Loucy (cell line): ENCODE results near the gene ZNF831.

Source experiments
- H2AFZ ChIP-seq: fragments of 200-600 bp; sonication (generic); 2 replicates; pipeline ENCODE4 v1.6.0; 2016; ENCODE audit warnings: antibody characterized with exemption, mild to moderate bottlenecking, low read length, moderate library complexity
- H3F3A ChIP-seq: fragments of 200-600 bp; 2 replicates; pipeline ENCODE4 v1.6.0; 2016; ENCODE audit warnings: antibody characterized with exemption, low read depth, mild to moderate bottlenecking
- H3K27me3 ChIP-seq: fragments of 200-600 bp; sonication (generic); 2 replicates; pipeline ENCODE4 v1.6.1; 2014; ENCODE audit warnings: low read length, mild to moderate bottlenecking; ENCODE audit not compliant: insufficient read depth, poor library complexity, severe bottlenecking
- H3K36me3 ChIP-seq: fragments of 200-600 bp; sonication (generic); 2 replicates; pipeline ENCODE4 v1.6.1; 2016; ENCODE audit warnings: low read length; ENCODE audit not compliant: insufficient read depth
- H3K4me1 ChIP-seq: fragments of 200-600 bp; sonication (generic); 2 replicates; pipeline ENCODE4 v1.5.1; 2014; ENCODE audit warnings: low read length, mild to moderate bottlenecking; ENCODE audit not compliant: insufficient read depth, poor library complexity, severe bottlenecking
- H3K4me2 ChIP-seq: fragments of 200-600 bp; sonication (generic); 2 replicates; pipeline ENCODE4 v1.6.0; 2014; ENCODE audit warnings: antibody characterized with exemption, low read length, low read depth, mild to moderate bottlenecking; ENCODE audit not compliant: poor library complexity, severe bottlenecking
- H3K4me3 ChIP-seq: fragments of 200-600 bp; sonication (generic); 2 replicates; pipeline ENCODE4 v1.5.1; 2014; ENCODE audit warnings: low read length, mild to moderate bottlenecking, mixed read lengths; ENCODE audit not compliant: poor library complexity, severe bottlenecking
- H3K79me2 ChIP-seq: fragments of 200-600 bp; sonication (generic); 2 replicates; pipeline ENCODE4 v1.6.1; 2014; ENCODE audit warnings: low read length; ENCODE audit not compliant: insufficient read depth
- H3K9ac ChIP-seq: fragments of 200-600 bp; sonication (generic); 2 replicates; pipeline ENCODE4 v1.6.0; 2014; ENCODE audit warnings: mild to moderate bottlenecking, low read depth, low read length, moderate library complexity; ENCODE audit not compliant: poor library complexity, severe bottlenecking
- H3K9me2 ChIP-seq: fragments of 200-600 bp; sonication (generic); replicated peaks from 2 replicates; pipeline ENCODE4 v1.6.1; 2016; ENCODE audit warnings: low read depth, low read length, mixed read lengths
- H3K9me3 ChIP-seq: fragments of 200-600 bp; sonication (generic); 2 replicates; pipeline ENCODE4 v1.6.1; 2014; ENCODE audit warnings: mild to moderate bottlenecking, antibody characterized with exemption, low read length, low read depth; ENCODE audit not compliant: insufficient read depth
- H4K20me1 ChIP-seq: fragments of 200-600 bp; sonication (generic); 2 replicates; pipeline ENCODE4 v1.6.0; 2014; ENCODE audit warnings: antibody characterized with exemption, low read length, mild to moderate bottlenecking; ENCODE audit not compliant: insufficient read depth, poor library complexity, severe bottlenecking
- EZH2phosphoT487 ChIP-seq: fragments of 200-600 bp; IDR thresholded peaks from 2 replicates; pipeline ENCODE4 v1.6.1; 2018; ENCODE audit warnings: antibody characterized with exemption, mild to moderate bottlenecking, moderate library complexity, borderline replicate concordance
- TF ChIP-seq, protein P1 (sequence below): fragments of 200-600 bp; sonication (generic); conservative IDR thresholded peaks from 2 replicates; pipeline ENCODE4 v1.5.1; 2014; ENCODE audit warnings: mild to moderate bottlenecking, antibody characterized with exemption, low read length

Gene ZNF831

DNA sequence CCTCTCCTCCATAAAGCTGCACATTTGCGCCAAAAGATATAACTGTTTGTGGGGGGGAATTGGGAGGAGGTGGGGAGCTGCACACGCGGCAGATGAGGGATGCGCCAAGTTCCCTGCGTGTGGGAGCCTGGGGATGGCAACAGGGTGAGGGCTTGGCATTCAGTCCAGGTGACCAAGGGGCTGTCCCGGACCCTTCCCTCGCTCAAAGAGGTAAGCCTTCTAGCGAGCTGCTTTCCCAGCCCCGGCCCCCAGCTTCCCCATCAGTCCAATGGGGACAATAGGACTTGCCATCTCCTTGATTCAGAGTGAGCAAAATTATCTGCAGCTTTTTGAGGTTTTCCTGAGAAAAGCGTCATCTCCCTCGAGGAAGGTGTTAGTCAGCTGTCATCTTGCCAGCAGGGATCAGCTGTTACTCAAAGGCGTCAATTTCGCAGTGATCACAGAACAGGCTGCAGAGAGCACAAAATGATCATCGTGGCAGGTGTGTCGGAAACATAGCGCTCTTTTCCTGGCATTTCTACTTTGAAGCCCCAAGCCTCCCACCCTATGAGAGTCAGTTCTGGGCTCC, 21.3 kb downstream of the ZNF831 start:
- H3F3A ChIP-seq = no peaks in the 10 kb centered on the region
- no peaks in the 10 kb centered on the region for H4K20me1 ChIP-seq
- H3K79me2 ChIP-seq = no peaks in the 10 kb centered on the region
- H3K9ac ChIP-seq = no peak overlapping the region
- H3K4me3 ChIP-seq = no peak overlapping the region
- H3K36me3 ChIP-seq = no peaks in the 10 kb centered on the region
- no peak overlapping the region for H2AFZ ChIP-seq
- H3K27me3 ChIP-seq = no peaks in the 10 kb centered on the region
- H3K9me2 ChIP-seq = no peaks in the 10 kb centered on the region
- H3K4me2 ChIP-seq = no peak overlapping the region
- TF ChIP-seq EZH2phosphoT487 = no peak
- TF ChIP-seq, protein P1, sequence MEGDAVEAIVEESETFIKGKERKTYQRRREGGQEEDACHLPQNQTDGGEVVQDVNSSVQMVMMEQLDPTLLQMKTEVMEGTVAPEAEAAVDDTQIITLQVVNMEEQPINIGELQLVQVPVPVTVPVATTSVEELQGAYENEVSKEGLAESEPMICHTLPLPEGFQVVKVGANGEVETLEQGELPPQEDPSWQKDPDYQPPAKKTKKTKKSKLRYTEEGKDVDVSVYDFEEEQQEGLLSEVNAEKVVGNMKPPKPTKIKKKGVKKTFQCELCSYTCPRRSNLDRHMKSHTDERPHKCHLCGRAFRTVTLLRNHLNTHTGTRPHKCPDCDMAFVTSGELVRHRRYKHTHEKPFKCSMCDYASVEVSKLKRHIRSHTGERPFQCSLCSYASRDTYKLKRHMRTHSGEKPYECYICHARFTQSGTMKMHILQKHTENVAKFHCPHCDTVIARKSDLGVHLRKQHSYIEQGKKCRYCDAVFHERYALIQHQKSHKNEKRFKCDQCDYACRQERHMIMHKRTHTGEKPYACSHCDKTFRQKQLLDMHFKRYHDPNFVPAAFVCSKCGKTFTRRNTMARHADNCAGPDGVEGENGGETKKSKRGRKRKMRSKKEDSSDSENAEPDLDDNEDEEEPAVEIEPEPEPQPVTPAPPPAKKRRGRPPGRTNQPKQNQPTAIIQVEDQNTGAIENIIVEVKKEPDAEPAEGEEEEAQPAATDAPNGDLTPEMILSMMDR = no peak
- no peaks in the 10 kb centered on the region for H3K9me3 ChIP-seq
- no peaks in the 10 kb centered on the region for H3K4me1 ChIP-seq

DNA sequence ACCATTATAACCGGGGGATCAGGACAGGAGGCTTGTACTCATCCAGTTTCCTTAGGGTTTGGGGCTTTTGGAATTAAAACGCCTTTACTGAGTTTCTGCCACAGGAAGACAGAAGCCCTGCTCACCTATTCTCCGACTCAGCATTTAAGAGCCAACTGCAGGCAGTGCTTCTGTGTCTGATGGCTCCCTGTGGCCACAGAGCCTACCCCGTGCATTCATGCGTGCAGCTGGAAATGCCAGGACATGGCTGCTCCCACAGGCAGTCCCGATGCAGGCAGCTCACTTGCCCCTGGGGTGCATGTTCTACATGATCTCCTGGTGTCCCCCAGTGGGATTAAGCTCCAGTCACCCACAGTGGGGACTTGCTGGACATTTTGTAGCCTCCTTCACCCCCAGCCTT, 22.2 kb downstream of the ZNF831 start:
- Histone ChIP-seq H3K79me2 (no peaks in the 10 kb centered on the region), H3K4me2 (no peak overlapping the region), H3K9ac (no peak overlapping the region), H3K4me3 (no peak overlapping the region), H3K27me3 (no peaks in the 10 kb centered on the region), H3K4me1 (no peaks in the 10 kb centered on the region), H3K9me2 (no peaks in the 10 kb centered on the region), H4K20me1 (no peaks in the 10 kb centered on the region), H3K9me3 (no peaks in the 10 kb centered on the region), H3K36me3 (no peaks in the 10 kb centered on the region), H2AFZ (no peak overlapping the region), H3F3A (no peaks in the 10 kb centered on the region)
- TF ChIP-seq, protein P1 = no peak
- no peak for TF ChIP-seq EZH2phosphoT487

DNA sequence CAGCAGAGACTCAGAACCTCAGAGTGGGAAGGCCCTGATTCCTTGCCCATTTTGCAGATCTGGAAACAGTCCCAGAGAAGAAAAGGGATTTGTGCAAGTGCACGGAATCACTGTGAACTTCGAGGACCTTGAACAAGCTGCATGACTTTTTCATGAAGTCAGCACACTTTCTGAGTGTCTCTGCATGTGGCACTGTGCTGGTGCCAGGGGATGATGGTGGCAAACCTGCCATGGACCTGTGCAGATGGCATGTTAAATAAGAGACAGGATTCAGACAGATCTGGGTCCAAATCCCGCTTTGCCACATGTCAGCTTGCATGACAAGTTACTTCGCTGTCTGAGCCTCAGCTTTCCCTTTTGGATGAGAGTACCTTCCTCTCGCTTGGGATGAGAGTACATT, 26.8 kb downstream of the ZNF831 start:
- Histone ChIP-seq H3K9me2 (no peaks in the 10 kb centered on the region), H3K9me3 (no peaks in the 10 kb centered on the region), H3K9ac (no peak overlapping the region), H2AFZ (no peak overlapping the region), H3K4me1 (no peaks in the 10 kb centered on the region), H3F3A (no peaks in the 10 kb centered on the region), H3K79me2 (no peaks in the 10 kb centered on the region), H3K36me3 (no peaks in the 10 kb centered on the region), H3K4me3 (no peak overlapping the region), H3K4me2 (no peak overlapping the region), H3K27me3 (no peaks in the 10 kb centered on the region), H4K20me1 (no peaks in the 10 kb centered on the region)
- no peak for TF ChIP-seq EZH2phosphoT487
- TF ChIP-seq, protein P1 = no peak
